ENCODE results near the gene CDK11B.

DNA sequence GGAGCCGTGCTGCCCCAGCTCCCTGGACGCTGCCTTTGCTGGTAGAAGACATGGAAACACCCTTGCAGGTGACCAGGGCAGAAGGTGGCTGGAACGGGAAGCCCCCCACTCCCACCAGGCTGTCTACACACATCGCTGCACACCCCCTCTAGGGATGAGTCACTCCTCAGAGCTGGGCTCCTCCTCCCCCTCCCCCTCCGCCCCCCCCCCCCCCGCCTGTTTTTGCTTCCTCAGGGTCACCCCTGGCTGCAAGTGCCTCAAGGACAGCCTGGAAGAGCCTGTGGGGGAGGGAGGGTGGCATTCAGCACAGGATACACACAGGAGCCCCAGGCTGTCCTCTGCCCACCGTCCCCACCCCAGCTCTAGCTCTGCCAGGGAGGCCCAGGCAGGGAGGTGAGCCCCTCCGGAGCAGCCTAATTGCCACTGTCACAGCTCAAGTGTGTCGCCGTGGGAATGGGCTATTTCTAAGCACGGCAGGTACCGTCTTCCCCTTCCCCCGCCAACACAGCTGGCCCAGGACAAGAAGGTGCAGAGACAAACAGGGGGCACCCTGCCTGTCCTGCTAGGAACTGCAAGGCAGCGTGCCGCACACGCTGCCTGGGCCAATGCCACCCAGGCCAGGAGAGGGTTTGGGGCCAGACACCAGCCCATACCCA, 61.4 kb downstream of the CDK11B start:
- TF ChIP-seq, protein P1, sequence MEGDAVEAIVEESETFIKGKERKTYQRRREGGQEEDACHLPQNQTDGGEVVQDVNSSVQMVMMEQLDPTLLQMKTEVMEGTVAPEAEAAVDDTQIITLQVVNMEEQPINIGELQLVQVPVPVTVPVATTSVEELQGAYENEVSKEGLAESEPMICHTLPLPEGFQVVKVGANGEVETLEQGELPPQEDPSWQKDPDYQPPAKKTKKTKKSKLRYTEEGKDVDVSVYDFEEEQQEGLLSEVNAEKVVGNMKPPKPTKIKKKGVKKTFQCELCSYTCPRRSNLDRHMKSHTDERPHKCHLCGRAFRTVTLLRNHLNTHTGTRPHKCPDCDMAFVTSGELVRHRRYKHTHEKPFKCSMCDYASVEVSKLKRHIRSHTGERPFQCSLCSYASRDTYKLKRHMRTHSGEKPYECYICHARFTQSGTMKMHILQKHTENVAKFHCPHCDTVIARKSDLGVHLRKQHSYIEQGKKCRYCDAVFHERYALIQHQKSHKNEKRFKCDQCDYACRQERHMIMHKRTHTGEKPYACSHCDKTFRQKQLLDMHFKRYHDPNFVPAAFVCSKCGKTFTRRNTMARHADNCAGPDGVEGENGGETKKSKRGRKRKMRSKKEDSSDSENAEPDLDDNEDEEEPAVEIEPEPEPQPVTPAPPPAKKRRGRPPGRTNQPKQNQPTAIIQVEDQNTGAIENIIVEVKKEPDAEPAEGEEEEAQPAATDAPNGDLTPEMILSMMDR (IDR thresholded peaks at IDR 0.05; ENCODE audit: insufficient read depth, low read length) = no peak
- no peak for TF ChIP-seq GABPA (IDR thresholded peaks at IDR 0.05; ENCODE audit: low read depth)

All from HL-60 (cell line).